HG02588 (cell line): ENCODE data around the gene ALG6.
"Not testable (repeated sequence)": the region's sequence is repeated elsewhere in the genome, so short reads cannot be mapped to it uniquely, and the experiment has no call there.

Source experiments
- ATAC-seq: cut with Tn5 transposase; IDR thresholded peaks from one replicate; pipeline ENCODE4 v1.9.1; 2021; ENCODE audit warnings: mild to moderate bottlenecking, moderate library complexity; ENCODE audit not compliant: unreplicated experiment

ALG6 gene

DNA sequence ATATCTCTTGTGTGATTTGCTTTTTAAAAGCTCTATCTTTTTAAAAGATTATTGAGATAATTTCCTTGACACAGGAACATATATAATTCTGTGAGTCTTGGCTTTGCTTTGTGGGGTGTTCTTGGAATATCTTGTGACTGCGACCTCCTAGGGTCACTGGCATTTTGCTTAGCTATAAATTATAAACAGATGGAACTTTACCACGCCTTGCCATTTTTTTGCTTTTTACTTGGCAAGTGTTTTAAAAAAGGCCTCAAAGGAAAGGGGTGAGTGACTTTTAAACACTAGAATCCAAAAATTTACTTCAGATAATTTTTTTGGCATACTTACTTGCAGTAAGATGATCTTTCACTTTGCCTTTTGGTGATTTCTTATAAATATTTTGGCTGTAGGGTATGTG, 43.6 kb downstream of the ALG6 start:
- no peak for ATAC-seq

DNA sequence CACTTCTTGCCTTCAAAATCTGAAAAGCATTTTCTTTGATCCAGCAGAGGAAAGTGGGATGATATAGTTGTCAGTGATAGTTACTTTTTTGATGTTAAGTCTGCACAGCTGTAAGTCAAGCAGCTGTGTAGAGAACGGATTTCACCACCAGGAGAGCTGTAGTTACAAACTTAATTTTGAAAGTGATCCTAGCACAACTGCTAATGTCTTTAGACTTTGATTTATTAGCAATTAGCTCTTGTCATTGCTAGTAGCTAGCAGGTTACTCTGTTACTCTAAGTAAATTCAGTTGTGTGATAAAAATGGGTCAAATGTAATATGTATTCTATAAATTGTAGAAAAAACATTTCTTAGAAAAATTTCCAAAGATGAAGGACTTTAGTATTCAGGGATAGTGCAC, 46.0 kb downstream of the ALG6 start:
- no peak for ATAC-seq

DNA sequence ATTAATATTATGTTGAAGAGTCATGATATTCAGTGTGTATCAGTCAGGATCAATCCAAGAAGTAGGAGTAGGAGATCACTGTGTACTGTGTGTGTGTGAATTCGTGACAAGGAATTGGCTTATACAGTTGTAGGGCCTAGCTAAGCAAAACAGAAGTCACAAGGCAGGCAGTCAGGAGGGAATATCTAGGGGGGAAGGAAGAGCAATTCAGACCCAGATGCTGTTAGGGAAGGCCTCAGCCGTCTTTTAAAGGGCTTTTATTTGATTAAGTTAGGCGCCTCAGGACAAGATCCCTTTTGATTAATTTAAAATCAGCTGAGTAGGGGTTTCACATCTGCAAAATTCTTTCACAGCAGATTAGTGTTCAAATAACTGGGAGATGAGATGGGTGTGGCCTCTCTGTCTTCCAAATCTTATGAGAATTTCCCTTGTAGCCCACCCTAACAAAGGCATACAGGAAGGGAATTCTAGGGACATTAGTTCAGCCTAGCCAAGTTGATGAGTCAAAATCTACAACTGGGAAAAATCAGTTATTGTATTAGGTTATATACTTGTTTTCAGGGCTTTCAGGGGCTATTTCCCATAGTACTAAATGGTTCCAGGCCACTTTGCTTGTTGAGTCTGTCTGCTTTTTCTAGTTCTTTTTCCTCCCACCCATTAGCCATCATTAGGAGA, 47.4 kb downstream of the ALG6 start:
- no peak for ATAC-seq

DNA sequence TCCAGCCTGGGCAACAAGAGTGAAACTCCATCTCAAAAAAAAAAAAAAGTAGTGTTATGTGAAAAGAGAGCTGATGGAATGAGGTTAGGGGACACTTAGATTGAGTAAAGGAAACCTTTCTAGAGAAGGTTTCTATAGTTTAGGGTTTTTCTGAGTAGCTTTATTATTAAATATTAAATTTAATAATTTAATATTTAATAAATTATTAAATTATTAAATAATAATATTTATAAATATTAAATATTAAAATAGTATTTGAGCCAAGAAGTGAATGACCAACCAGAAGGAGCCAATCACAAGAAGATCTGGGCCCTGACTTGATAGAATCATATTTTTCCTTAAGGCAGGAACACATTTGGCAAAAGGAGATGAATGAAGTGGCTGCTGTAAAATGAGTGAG, 50.7 kb downstream of the ALG6 start:
- no peak for ATAC-seq

DNA sequence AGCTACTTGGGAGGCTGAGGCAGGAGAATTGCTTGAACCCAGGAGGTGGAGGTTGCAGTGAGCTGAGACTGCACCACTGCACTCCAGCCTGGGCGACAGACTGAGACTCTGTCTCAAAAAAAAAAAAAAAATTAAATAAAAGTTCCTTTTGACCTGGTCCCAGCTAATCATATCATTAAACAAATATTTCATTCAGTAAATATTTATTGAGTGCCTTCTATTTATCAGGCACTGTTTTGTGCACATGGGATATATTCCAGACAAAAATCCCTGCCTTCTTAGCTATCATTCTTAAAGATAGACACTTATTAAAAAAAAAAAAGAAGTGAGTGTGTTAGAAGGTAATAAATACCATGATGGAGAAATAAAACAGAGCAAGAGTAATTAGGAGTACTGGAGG, 53.3 kb downstream of the ALG6 start:
- not testable (repeated sequence) for ATAC-seq

DNA sequence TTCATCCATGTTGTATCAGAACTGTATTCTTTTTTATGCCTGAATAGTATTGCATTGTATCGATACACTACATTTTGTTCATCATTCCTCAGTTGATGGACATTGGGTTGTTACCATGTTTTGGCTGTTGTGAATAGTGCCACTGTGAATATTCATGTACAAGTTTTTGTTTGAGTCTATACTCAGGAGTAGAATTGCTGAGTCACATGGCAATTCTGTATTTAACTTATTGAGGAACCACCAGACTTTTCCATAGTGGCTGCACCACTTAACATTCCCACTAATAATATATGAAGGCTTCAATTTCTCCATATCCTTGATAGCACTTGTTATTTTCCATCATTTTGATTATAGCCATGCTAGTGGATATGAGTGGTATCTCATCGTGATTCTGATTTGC, 56.2 kb downstream of the ALG6 start:
- no peak for ATAC-seq

DNA sequence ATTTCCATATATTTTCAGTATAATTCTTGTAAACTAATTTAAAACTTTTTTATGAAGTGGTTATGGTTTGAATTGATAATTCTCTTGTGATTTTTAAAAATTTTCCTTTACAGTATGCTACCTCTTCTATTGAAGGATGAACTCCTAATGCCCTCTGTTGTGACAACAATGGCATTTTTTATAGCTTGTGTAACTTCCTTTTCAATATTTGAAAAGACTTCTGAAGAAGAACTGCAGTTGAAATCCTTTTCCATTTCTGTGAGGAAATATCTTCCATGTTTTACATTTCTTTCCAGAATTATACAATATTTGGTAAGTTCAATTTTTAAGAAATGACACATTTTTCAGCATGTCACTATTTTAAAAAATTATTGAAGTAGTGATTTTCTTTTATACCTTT, 61.4 kb downstream of the ALG6 start:
- ATAC-seq = no peak

DNA sequence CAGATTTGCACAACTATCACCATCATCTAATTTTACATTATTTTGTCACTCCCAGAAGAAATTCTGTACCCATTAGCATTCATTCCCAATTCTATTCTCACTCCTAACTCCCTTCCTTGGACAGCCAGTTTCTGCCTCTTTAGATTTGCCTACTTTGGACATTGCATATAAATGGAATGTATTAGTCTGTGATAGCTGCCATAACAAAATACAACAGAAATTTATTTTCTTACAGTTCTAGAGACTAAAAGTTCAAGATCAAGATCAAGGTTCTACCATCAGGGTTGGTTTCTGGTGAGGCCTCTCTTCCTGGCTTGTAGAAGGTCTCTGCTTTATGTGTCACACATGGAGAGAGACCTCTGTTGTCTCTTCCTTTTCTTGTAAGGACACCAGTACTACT, 61.9 kb downstream of the ALG6 start:
- ATAC-seq = no peak

DNA sequence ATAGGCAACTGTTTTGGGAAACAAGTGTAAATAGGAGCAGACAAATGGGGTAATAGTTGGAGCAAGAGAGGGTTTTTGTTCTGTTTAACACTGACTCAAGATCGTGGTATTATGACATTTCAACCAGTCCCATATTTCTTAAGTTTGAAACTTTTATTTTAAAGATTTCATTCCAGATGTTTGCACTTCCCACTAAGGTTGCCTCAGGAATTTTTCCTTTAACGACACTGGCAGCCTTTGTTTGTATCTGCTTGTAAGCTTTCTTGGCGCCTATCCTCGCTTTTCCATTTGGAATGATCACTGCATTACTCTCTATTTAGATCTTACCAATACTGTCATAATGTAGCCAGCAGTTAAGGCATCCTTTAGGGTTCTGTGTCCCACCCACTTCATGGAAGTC, 67.7 kb downstream of the ALG6 start:
- ATAC-seq = no peak

DNA sequence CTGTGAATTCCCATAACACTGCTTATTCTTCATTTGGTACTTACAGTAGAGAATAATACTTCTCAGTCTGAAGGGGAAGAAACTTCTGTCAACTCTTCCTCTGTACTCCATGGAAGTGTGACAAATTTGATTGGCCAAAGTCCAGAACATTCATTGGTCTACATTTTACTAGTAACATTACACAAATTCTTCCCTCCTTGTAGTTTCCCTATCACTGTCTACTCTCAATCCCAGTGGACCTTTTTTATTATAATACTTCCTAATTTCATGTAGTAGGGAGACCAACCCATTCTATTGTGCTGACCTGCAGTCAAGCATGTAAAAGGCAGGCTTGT, 74.7 kb downstream of the ALG6 start:
- ATAC-seq = no peak

DNA sequence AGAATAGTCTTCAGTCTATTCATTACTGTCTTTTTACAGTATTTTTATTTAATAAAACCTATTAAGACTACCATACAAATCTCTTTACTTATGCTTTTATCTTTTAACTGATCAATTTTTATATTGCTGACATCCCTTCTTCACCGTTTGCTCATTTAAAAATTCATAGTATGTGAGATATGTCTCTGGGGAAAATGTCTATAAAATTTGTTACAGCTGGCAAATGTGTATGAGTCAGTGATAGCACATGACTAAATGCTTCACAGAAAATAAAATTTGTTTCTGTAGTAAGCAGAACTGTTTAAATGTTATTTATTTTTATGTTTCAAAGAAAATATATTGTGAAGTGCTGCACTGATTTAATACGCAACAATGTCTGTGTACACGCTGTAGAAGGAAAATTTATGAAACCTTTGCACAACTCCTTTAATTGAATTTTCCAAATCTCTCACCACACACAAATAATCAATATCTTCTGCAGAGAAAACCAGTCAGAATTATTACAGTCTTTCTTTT, 81.4 kb downstream of the ALG6 start:
- ATAC-seq = no peak

DNA sequence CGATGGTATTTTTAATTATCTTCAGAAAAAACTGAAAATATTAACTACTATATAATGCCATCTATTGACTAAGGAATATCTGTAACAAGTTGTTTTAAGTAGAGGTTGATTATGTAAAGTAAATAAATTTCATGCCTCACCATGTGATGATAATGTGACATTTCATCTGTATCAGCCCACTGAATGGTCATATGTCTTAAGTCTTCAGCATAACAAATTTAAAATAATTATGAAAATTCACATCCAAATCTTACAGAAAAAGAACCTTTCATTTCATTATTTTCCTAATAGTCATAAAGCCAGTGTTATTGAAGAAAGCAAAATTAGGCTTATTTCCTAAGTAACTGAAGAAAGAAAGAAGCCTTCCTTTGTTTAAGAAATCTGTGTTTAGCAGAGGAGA, 83.0 kb downstream of the ALG6 start:
- no peak for ATAC-seq

DNA sequence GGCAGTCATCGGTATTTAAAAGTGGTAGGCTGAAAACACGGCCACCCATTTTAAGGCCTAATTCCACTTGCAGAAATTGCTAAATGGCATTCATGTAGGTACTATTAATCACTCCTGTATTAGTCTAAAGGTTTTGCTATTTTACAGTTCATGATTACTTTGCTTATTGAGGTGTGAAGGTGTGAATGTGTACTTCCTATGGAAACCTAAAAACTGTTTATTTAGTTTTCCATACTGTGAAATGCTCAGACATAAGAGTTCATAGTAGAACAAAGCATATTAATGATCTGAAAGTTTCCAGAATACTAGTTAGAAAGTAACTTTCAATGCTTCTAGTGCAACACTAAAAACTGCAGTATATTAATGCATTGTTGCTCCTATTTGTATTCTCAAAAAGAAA, 85.8 kb downstream of the ALG6 start:
- ATAC-seq = no peak

DNA sequence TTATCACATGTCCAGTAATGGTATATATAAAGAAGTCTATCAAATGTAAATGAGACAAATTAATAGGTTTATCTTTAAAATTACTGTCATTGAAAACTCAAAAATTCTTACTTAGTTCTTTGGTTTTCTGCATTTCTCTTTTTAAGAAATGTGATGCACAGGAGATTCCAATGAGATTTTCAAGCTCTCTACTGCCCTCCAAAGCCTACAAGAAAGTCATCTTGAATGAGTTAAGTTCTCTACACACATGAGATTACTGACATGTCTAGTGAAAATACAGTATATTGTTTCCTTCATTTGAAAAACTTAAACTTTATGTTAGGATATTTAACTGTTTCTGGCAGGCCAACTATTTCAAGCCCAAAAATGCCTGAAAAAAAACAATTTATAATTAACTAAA, 86.8 kb downstream of the ALG6 start:
- no peak for ATAC-seq

DNA sequence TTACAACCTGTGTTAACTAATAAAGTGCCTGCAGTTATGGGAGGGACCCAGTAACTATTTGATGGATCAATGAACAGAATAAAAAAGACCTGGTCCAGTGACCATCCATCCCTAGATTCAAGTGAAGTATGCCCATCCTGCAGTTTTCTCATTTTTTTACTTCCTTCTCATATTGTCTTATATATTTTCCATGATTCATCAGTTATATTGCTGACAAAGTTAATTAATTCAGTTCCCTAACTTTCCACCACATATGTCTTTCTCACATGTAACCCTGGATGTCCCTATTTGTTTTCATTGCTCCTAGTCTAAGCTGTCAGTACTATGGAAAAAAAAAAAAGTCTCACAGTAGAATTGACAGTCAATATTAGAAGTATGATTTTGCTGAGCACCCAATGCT, 91.3 kb downstream of the ALG6 start:
- no peak for ATAC-seq

DNA sequence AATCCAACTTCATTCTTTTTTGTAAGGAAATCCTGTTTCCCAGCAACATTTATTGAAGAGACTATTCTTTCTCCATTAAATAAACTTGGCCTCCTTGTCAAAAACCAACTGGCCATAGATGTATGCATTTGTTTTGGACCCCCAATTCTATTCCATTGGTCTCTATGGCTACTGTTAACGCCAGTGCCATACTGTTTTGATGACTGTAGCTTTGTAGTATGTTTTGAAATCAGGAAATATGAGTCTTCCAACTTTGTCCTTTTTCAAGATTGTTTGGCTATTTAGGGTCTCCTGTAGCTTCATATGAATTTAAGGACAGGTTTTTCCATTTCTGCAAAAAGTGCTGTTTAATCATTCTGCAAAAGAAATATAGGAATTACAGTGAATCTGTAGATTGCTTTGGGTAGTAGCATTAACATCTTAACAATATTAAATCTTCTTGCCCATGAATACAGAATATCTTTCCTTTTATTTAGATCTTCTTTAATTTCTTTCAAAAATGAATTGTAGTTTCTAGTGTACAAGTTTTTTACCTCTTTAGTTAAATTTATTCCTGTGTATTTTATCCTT, 94.3 kb downstream of the ALG6 start:
- no peak for ATAC-seq

DNA sequence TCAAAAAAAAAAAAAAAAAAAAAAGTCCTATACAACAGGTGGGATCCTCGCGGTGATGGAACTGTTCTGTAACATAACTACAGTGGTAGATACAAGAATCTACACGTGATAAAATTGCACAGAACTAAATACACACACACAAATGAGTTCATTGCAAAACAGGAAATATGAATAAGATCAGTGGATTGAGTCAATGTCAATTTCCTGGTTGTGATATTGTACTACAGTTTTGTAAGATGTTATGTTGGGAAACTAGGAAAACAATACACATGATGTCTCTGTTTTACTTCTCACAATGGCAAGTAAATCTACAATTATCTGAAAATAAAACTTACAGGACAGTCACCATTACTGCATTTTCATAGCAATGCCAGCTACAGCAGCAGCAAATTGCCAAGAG, 95.8 kb downstream of the ALG6 start:
- no peak for ATAC-seq

DNA sequence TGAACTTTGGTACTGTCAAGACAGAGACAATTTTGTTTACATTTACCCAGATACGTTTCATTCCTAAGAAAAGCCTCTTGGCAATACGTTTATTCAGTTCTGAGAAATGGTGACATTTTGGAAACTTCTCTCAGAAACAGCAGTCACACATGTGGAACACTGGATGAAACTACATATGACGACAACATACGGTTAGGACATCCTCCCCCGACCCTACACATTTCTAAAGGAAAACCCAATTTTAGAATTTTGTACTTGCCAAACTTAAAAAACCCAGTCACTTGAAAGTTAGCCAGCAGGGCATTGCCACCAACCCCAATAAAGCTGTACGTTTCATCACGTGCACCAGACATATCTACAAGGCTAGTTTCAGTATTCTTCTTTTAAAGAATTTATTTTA, 98.8 kb downstream of the ALG6 start:
- no peak for ATAC-seq

DNA sequence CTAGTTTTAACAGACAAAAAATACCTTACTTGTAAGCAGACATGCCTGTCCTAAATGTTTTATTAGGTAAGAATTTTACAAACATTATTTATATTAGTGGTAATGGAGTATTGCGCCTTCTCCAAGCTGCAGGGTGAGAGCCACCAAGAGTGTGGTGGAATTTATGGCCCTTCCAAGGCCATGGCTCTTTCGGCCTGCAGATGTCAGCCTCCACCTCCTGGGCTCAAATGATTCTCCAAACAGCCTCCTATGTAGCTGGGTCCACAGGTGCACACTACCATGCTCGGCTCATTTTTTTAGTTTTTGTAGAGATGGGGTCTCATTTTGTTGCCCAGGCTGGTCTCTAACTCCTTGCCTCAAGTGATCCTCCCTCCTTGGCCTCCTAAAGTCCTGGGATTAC, 99.3 kb downstream of the ALG6 start:
- no peak for ATAC-seq

DNA sequence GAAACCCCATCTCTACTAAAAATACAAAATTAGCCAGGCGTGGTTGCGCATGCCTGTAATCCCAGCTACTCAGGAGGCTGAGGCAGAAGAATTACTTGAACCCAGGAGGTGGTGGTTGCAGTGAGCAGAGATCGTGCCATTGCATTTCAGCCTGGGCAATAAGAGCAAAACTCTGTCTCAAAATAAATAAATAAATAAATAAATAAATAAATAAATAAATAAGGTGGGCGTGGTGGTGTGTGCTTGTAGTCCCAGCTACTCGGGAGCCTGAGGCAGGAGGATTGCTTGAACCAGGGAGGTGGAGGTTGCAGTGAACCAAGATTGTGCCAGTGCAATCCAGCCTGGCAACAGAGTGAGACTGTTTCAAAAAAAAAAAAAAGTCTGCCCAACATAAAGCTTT, 101.3 kb downstream of the ALG6 start:
- not testable (repeated sequence) for ATAC-seq

DNA sequence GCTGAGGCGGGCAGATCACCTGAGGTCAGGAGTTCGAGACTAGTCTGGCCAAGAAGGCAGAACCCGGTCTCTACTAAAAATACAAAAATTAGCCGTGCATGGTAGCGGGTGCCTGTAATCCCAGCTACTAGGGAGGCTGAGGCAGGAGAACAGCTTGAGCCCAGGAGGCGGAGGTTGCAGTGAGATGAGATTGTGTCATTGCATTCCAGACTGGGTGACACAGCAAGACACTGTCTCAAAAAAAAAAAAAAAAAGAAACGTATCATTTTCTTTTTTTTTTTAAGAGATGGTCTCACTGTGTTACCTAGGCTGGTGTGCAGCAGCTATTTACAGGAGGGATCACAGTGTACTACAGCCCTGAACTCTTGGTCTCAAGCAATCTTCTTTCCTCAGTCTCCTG, 108.3 kb downstream of the ALG6 start:
- ATAC-seq = no peak

DNA sequence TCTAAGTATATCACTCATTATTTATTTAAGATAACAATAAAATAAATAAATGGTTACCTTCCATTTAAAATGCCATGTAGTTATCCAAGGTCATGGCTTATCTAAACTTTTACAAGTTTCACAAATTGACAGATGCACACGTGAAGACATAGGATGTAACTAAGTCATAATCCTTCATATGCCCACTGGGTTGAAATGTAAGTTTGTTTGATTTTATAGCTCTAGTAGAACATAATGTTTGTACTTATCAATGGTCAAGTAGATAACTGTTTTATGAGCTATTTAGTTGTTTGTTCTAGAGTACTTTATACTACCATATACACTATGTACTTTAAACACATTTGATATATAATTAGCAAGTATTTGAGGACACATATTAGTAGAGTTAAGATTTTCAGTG, 112.6 kb downstream of the ALG6 start:
- ATAC-seq = no peak

DNA sequence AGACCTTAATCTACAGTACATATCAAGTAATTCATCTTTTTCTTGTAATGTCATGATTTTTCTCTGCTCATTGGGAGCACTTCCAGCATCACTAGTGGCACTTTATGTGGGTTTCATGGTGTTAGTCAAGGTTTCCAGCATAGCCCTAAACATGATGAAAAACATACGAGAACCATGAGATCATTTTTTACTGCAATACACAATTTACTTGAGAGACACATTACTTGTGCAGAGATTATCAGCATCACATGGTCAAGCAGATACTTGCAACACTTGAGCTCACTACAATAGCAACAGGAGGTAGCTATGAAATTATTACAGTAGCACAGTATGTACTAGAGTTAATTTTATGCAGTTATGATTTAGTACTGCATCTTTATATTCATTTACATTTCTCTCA, 119.2 kb downstream of the ALG6 start:
- no peak for ATAC-seq
